HepG2 (cell line): ENCODE results near the gene PIP5K1C. TPM values are rescaled to one million over a fixed set of nuclear protein-coding genes. Genes with fewer than 3 reads are reported as not detected.
A peak's percentile ranks its signal among the peaks of the same experiment; 100 is the strongest.

ENCODE experiments used
- CEBPG ChIP-seq: IDR thresholded peaks from 2 replicates; pipeline ENCODE4 v1.6.1; 2016
- E2F5 ChIP-seq: sonication (generic); formaldehyde crosslinking; conservative IDR thresholded peaks from 2 replicates; pipeline ENCODE4 v1.4.0; 2020; ENCODE audit warnings: missing genetic modification reagents
- ELF3 ChIP-seq: IDR thresholded peaks from 2 replicates; pipeline ENCODE4 v1.6.1; 2016; ENCODE audit warnings: missing genetic modification reagents, missing compliant biosample characterization
- JUN ChIP-seq: sonication (generic); formaldehyde crosslinking; IDR thresholded peaks from 2 replicates; pipeline ENCODE4 v1.4.0; 2020; ENCODE audit warnings: mild to moderate bottlenecking, missing genetic modification reagents
- MAZ ChIP-seq, 2 experiments: sonication (generic) in 1 of 2; formaldehyde crosslinking in 1 of 2; IDR thresholded peaks; 2 replicates each; pipeline versions ENCODE4 v1.5.0 to v1.6.1; 2012 to 2020; ENCODE audit warnings: low read depth in 2 of 2, mild to moderate bottlenecking in 2 of 2, borderline replicate concordance in 1 of 2, improper control_type of control experiment in 1 of 2, low read length in 1 of 2, missing genetic modification reagents in 1 of 2, moderate library complexity in 1 of 2
- NFAT5 ChIP-seq: sonication (generic); formaldehyde crosslinking; IDR thresholded peaks from 2 replicates; pipeline ENCODE4 v1.4.0; 2020; ENCODE audit warnings: missing genetic modification reagents
- PITX1 ChIP-seq: sonication (generic); formaldehyde crosslinking; IDR thresholded peaks from 2 replicates; pipeline ENCODE4 v1.5.1; 2020; ENCODE audit warnings: mild to moderate bottlenecking, missing genetic modification reagents
- RFXAP ChIP-seq: sonication (generic); formaldehyde crosslinking; IDR thresholded peaks from 2 replicates; pipeline ENCODE4 v1.4.0; 2020; ENCODE audit warnings: missing genetic modification reagents, borderline replicate concordance
- RNF2 ChIP-seq: fragments of 450-650 bp; conservative IDR thresholded peaks from 2 replicates; pipeline ENCODE4 v1.6.1; 2016; ENCODE audit warnings: low read depth
- SAFB2 ChIP-seq: sonication (generic); formaldehyde crosslinking; IDR thresholded peaks from 2 replicates; pipeline ENCODE4 v1.5.1; 2020; ENCODE audit warnings: missing genetic modification reagents, low read depth, mild to moderate bottlenecking, borderline replicate concordance
- TFDP1 ChIP-seq: IDR thresholded peaks from 2 replicates; pipeline ENCODE4 v1.6.1; 2016; ENCODE audit warnings: missing compliant biosample characterization, missing genetic modification reagents, borderline replicate concordance
- TFDP2 ChIP-seq: sonication (generic); formaldehyde crosslinking; IDR thresholded peaks from 2 replicates; pipeline ENCODE4 v1.4.0; 2020; ENCODE audit warnings: missing genetic modification reagents
- THAP8 ChIP-seq: sonication (generic); formaldehyde crosslinking; IDR thresholded peaks from 2 replicates; pipeline ENCODE4 v1.5.1; 2020; ENCODE audit warnings: missing genetic modification reagents, mild to moderate bottlenecking, borderline replicate concordance
- ZNF124 ChIP-seq: sonication (generic); formaldehyde crosslinking; IDR thresholded peaks from 2 replicates; pipeline ENCODE4 v1.4.0; 2020; ENCODE audit warnings: missing genetic modification reagents
- ZNF780A ChIP-seq: sonication (generic); formaldehyde crosslinking; IDR thresholded peaks from 2 replicates; pipeline ENCODE4 v1.8.0; 2022; ENCODE audit warnings: mild to moderate bottlenecking, missing genetic modification reagents, moderate library complexity
- polyA plus RNA-seq, 8 experiments: library from polyadenylated mRNA; depleted of rRNA in 3 of 8; stranded (reverse) in 7 of 8; unstranded in 1 of 8; fragments of >200 nt; fragmentation: Illumina TruSeq in 4 of 8; extraction: Trizol in 4 of 8; gene quantifications; 2 replicates each; pipeline versions ENCODE4 v1.2.1 to v1.2.3, GENCODE V29; 2011 to 2016; ENCODE audit warnings: low read depth in 4 of 8, missing spikeins in 1 of 8, mixed read lengths in 1 of 8; ENCODE audit not compliant: insufficient read depth in 1 of 8
- total RNA-seq, 5 experiments: library from RNA; depleted of rRNA; stranded (reverse); fragments of >200 nt; fragmentation: Illumina TruSeq; extraction: Trizol; gene quantifications; 2 replicates each; pipeline ENCODE4 v1.2.3, GENCODE V29; 2016; ENCODE audit warnings: low read depth in 1 of 5

Gene PIP5K1C
- total and polyA plus RNA-seq, 2 of the 13 experiments (the other 11 are each of a cell fraction or from before 2014, with no cell fraction given): 3.6 to 4.3 TPM

- TF ChIP-seq RNF2 (no peak), MAZ (IDR thresholded peaks at IDR 0.05; ENCODE audit: borderline replicate concordance, low read depth, low read length) (peak; percentile 63; the same call in 1 of the 2 replicates), MAZ (CRISPR knock-in tag; IDR thresholded peaks at IDR 0.05; ENCODE audit: low read depth) (peak; percentile 61), ZNF780A (CRISPR knock-in tag) (no peak), NFAT5 (CRISPR knock-in tag) (no peak), TFDP2 (CRISPR knock-in tag) (peak; percentile 43; the same call in 1 of the 2 replicates), ELF3 (peak; percentile 95), TFDP1 (CRISPR knock-in tag) (peak; percentile 56; the same call in 1 of the 2 replicates), PITX1 (CRISPR knock-in tag) (peak; percentile 69; the same call in 1 of the 2 replicates), ZNF124 (0 out of 2 replicates have a peak, but pooled peaks have one; percentile 73), E2F5 (CRISPR knock-in tag) (no peak), JUN (CRISPR knock-in tag) (no peak), SAFB2 (CRISPR knock-in tag) (peak; percentile 59; the same call in 1 of the 2 replicates), THAP8 (no peak), CEBPG (peak; percentile 44), RFXAP (CRISPR knock-in tag) (peak; percentile 74; the same call in 1 of the 2 replicates)
These were observed 10.1 kb upstream of the PIP5K1C start (continued) for GRCh38 chr19:3710265-3710812.
